Measurements from ENCODE around the gene COA8.

DNA sequence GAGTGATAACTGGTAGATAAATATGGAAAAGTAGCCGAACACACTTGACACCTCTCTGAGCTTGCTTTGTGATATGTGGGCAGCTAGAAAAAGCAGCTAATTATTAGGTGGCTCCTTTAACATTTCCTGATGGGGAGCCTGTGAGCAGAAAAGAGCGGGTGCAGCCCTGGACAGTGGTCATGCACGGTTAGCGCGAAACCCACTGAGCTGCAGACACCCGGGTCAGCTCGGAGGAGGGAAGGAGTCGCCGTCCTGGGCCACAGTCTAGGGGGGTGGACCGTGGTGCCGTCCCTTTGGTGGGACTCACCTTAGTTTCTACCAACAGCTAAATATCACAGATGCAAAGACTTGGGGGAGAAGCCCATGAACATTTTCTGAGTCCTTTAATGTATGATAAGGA, 6.6 kb downstream of the COA8 start:
- TF ChIP-seq, protein P1, sequence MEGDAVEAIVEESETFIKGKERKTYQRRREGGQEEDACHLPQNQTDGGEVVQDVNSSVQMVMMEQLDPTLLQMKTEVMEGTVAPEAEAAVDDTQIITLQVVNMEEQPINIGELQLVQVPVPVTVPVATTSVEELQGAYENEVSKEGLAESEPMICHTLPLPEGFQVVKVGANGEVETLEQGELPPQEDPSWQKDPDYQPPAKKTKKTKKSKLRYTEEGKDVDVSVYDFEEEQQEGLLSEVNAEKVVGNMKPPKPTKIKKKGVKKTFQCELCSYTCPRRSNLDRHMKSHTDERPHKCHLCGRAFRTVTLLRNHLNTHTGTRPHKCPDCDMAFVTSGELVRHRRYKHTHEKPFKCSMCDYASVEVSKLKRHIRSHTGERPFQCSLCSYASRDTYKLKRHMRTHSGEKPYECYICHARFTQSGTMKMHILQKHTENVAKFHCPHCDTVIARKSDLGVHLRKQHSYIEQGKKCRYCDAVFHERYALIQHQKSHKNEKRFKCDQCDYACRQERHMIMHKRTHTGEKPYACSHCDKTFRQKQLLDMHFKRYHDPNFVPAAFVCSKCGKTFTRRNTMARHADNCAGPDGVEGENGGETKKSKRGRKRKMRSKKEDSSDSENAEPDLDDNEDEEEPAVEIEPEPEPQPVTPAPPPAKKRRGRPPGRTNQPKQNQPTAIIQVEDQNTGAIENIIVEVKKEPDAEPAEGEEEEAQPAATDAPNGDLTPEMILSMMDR (IDR thresholded peaks at IDR 0.05) = no peak
- no peak for TF ChIP-seq POLR2A (IDR thresholded peaks at IDR 0.05)
